ENCODE data around the gene LEF1. TPM values are rescaled to one million over a fixed set of nuclear protein-coding genes. Genes with fewer than 3 reads are reported as not detected.
"Not testable (repeated sequence)": the region's sequence is repeated elsewhere in the genome, so short reads cannot be mapped to it uniquely, and the experiment has no call there.

The LEF1 gene
- polyA plus RNA-seq, 1 donor, result 6.7 TPM

DNA sequence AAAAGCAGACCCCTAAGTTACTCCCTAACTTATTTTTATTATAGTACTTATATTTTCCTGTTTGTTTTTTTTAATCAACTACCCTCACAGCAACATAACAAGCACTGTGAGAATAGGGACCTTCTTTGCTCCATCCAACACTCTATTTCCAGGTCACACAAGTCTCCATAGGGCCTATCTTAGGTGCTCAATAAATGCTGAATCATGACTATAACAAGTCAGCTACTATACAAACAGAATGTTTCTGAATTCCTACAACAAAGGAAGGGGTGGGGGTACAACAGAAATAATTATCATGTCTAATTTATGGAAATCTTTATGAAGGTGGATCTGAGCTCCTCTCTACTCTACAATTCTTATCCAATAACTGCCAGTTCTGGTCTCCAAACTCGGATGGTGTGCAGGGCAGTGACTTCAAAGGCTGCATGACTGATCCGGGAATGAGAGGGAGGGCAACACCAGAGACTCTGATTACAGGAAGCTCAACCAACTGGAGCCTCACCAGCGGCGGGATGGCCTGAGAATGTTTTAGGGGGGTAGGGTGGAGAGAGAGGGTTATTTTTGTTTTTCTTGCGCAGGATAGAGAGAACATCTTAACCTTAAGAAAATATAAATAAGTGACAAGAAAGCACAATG, 107.9 kb downstream of the LEF1 start:
- DNase-seq (ENCODE audit: low read depth), result no peak

- DNase-seq (ENCODE audit: low read depth), result no peak
These were observed 108.6 kb downstream of the LEF1 start for GRCh38 chr4:108060164-108060563.

DNA sequence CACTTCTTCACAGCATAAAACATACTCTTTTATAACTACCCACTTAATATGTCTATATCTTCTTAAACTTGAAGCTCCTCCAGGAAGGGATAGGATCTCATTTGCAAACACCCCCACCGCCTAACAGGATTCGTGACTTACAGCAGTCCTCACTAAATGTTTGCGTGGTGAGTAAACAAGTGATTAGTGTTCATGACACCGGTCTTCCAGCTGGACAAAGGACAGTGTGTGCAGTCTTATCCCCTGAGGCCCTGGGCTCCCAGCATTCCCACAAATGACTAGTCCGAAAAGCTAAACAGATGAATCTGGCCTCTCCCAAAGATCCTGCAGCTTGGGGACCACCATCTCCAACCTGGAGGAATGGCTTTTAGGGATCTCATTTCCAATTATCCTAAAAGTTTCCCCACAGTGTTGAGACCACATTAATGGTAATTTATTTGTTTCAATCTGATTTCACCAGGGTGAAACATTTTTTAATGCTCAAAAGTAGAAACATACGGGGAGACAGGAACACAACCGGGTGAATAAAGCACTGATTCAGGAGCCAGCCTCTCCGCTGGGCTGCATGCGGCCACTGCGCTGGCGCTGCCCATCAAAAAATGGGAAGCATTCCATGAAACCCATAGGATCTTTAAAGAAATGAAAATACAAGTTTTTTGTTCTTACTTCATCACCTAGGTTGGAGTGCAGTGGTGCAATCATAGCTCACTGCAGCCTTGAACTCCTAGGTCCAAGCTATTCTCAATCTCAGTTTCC, 109.9 kb downstream of the LEF1 start:
- DNase-seq (ENCODE audit: low read depth), result no peak

DNA sequence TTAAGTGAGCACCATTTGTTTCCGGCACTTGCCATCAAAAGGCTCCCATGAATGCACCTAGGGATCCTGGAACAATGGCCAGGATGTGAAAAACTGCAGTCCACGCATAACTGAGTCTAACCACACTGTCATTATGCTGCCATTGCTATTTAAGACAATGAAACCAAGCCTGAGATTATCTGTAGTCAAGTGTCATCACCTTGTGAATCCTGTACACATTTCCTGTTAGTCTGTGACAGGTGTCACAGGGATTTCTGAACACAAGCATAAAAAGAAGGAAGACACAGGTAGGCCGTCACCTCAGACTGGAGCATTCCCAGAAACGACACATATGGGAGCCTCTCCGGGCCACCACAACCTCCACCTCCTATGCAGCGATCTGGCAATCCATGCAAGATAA, 112.3 kb downstream of the LEF1 start:
- no peak for DNase-seq (ENCODE audit: low read depth)

GRCh38 chr4:108055787-108056186, 112.9 kb downstream of the LEF1 start:
- no peak for DNase-seq (ENCODE audit: low read depth)

GRCh38 chr4:108054025-108054638, 114.6 kb downstream of the LEF1 start:
- no peak for DNase-seq (ENCODE audit: low read depth)

- no peak for DNase-seq (ENCODE audit: low read depth)
These were observed 115.5 kb downstream of the LEF1 start for GRCh38 chr4:108053251-108053711.

- no peak for DNase-seq (ENCODE audit: low read depth)
These were observed 116.1 kb downstream of the LEF1 start for GRCh38 chr4:108052558-108053120.

DNA sequence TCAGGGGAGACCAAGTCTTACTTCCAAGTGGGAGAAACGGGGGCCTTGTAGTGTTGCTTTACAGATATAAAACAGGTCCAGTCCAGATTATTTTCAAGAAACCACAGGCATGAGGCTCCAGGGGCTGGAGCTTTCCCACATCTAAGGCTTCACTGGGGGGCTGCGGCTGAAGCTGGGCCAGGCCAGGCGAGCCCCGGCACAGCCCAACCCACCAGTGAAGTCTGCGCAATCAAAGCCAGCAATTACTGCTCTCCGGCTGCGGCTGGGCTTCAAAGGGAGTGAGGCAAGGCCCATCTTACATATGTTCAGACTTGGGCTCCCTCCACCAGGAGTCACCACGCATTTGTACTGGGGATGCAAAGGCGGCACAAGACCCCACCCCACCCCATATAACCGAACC, 117.4 kb downstream of the LEF1 start:
- DNase-seq (ENCODE audit: low read depth), result no peak

- DNase-seq (ENCODE audit: low read depth), result not testable (repeated sequence)
These were observed 118.3 kb downstream of the LEF1 start for GRCh38 chr4:108050166-108051111.

GRCh38 chr4:108049406-108049805, 119.3 kb downstream of the LEF1 start:
- DNase-seq (ENCODE audit: low read depth), result no peak

DNA sequence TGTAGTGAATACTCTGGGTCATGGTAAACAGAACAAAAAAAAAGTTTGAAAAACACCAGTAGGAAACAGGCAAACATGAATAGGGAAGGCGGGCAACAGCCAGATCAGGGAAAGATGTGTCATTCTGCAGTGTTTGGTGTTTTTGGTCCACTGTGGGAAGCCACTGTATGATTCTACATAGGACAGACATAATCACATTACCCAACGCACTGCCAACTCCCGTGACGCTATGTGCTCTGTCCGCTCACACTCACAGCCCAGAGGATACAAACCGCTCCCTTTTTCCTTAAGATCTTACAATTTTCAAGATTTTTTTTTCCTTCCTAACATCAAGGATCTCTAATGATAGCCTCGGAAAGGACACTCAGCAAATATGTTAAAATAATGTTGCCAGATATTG, 119.7 kb downstream of the LEF1 start:
- DNase-seq (ENCODE audit: low read depth), result no peak

- DNase-seq (ENCODE audit: low read depth), result no peak
These were observed 120.6 kb downstream of the LEF1 start for GRCh38 chr4:108048157-108048556.

- no peak for DNase-seq (ENCODE audit: low read depth)
These were observed 121.5 kb downstream of the LEF1 start for GRCh38 chr4:108047199-108047598.

- no peak for DNase-seq (ENCODE audit: low read depth)
These were observed 123.1 kb downstream of the LEF1 start for GRCh38 chr4:108045687-108046024.

GRCh38 chr4:108044951-108045686, 123.6 kb downstream of the LEF1 start:
- no peak for DNase-seq (ENCODE audit: low read depth)

DNA sequence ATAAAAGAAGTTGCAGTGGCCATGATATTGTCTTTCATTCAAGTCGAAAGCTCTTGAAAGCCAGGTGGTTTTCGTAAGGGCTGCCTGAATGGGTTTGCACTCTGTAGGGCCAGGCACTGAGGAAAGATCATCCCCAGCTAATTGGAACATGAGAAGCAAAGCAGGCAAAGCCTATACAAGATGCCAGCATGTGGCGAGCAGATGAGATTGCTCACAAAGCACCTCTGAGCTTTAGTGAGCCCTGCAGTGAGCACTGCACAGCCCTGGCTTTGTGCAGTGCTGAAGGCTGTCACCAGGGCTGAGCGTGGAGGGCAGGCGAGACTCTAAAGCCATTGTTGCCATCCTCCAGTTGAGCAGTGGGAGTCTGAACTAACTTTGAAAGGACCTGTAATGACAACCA, 125.2 kb downstream of the LEF1 start:
- DNase-seq (ENCODE audit: low read depth), result no peak

- no peak for DNase-seq (ENCODE audit: low read depth)
These were observed 125.8 kb downstream of the LEF1 start for GRCh38 chr4:108042927-108043326.

- no peak for DNase-seq (ENCODE audit: low read depth)
These were observed 130.8 kb downstream of the LEF1 start for GRCh38 chr4:108037884-108038283.

- no peak for DNase-seq (ENCODE audit: low read depth)
These were observed 132.5 kb downstream of the LEF1 start for GRCh38 chr4:108036213-108036612.

- DNase-seq (ENCODE audit: low read depth), result no peak
These were observed 133.0 kb downstream of the LEF1 start for GRCh38 chr4:108035691-108036090.

Measured in forelimb muscle (tissue), 1 donor.